Breast epithelium (tissue), 4 donors: ENCODE results near the gene PLK5. TPM values are rescaled to one million over a fixed set of nuclear protein-coding genes. Genes with fewer than 3 reads are reported as not detected.

Experiments used
- DNase-seq, 2 donors: peaks; one replicate each; pipeline ENCODE4 v3.0.0-alpha.2; 2019; ENCODE audit warnings: low spot score in 2 of 2
- H3K27ac ChIP-seq, 2 donors: fragments of 200-600 bp; sonication (generic) in 1 of 2; one replicate each; pipeline ENCODE4 v1.5.1; 2016 to 2019; ENCODE audit warnings: mild to moderate bottlenecking in 1 of 2
- H3K27me3 ChIP-seq, 2 donors: fragments of 200-600 bp; sonication (generic) in 1 of 2; one replicate each; pipeline versions ENCODE4 v1.5.1 to v1.6.0; 2017 to 2019; ENCODE audit warnings: control low read depth in 1 of 2, mild to moderate bottlenecking in 1 of 2
- H3K36me3 ChIP-seq: fragments of 200-600 bp; one replicate; pipeline ENCODE4 v1.5.1; 2019
- H3K4me1 ChIP-seq, 2 donors: fragments of 200-600 bp; sonication (generic); one replicate each; pipeline ENCODE4 v1.5.1; 2016 to 2019; ENCODE audit warnings: control low read depth in 1 of 2
- H3K4me3 ChIP-seq, 3 donors: fragments of 200-600 bp; sonication (generic); 1 replicate in 2 of 3; 2 replicates in 1 of 3; pipeline ENCODE4 v1.5.1; 2016 to 2019; ENCODE audit warnings: mild to moderate bottlenecking in 3 of 3, moderate library complexity in 2 of 3
- H3K9me3 ChIP-seq, 2 donors: fragments of 200-600 bp; sonication (generic) in 1 of 2; one replicate each; pipeline ENCODE4 v1.5.1; 2016 to 2019; ENCODE audit warnings: control low read depth in 1 of 2
- POLR2A ChIP-seq: fragments of 450-650 bp; IDR thresholded peaks from one replicate; pipeline ENCODE4 v1.6.1; 2016; ENCODE audit warnings: antibody characterized with exemption, mild to moderate bottlenecking, moderate library complexity
- POLR2AphosphoS5 ChIP-seq, 3 donors: sonication (generic); formaldehyde crosslinking; IDR thresholded peaks; one replicate each; pipeline ENCODE4 v1.6.1; 2017; ENCODE audit warnings: antibody characterized with exemption in 3 of 3
- intact Hi-C: fragments of 100-400 bp; cut with DNase I; formaldehyde crosslinking; loops from one replicate; pipeline ENCODE4 v1.15.1; 2023; ENCODE audit warnings: low total_unique reads
- total RNA-seq, 3 donors: library from RNA; depleted of rRNA; stranded (reverse); fragments of >200 nt; gene quantifications; one replicate each; pipeline ENCODE4 v1.1.0, GENCODE V29; 2016
- TF ChIP-seq, protein P1 (sequence below), 3 donors: fragments of 450-650 bp; IDR thresholded peaks; one replicate each; pipeline ENCODE4 v1.5.1; 2016 to 2017; ENCODE audit warnings: antibody characterized with exemption in 3 of 3, mild to moderate bottlenecking in 3 of 3, moderate library complexity in 3 of 3

The PLK5 gene
- total RNA-seq, 3 donors from 2014 or later, result 0.44 to 0.98 TPM; not detected in 1

DNA sequence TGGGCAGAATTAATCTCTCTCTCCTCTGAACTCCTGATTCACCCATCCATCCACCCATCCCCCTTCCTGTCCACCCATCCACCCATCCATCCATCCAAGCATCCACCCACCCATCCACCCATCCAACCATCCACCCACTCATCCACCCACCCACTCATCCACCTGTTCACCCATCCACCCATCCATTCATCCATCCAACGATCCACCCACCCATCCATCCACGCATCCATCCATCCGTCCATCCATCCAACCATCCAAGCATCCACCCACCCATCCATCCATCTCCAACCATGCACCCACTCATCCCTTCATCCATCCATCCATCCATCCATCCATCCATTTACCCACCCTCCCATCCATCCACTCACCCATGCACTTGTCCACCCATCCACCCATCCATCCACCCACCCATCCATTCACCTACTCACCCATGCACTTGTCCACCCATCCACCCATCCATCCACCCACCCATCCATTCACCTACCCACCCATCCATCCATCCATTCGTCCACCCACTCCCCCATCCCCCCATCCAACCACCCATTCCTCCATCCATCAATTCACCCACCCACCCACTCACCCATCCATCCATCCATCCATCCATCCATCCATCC lies 25.6 kb downstream of the PLK5 start:
- Histone ChIP-seq H3K27ac (no peak overlapping the region), H3K9me3 (no peaks in the 10 kb centered on the region), H3K4me1 (no peaks in the 10 kb centered on the region), H3K27me3 (no peaks in the 10 kb centered on the region), H3K4me3 (no peak overlapping the region), H3K36me3 (no peaks in the 10 kb centered on the region)
- intact Hi-C loops, result loop anchor here (5.0 to 10.0 kb wide), 2 partner anchors 68 to 125 kb away; no protein-coding TSS in a partner anchor
- TF ChIP-seq POLR2AphosphoS5 (IDR thresholded peaks at IDR 0.05) (no peak), POLR2A (no peak)
- TF ChIP-seq, protein P1, sequence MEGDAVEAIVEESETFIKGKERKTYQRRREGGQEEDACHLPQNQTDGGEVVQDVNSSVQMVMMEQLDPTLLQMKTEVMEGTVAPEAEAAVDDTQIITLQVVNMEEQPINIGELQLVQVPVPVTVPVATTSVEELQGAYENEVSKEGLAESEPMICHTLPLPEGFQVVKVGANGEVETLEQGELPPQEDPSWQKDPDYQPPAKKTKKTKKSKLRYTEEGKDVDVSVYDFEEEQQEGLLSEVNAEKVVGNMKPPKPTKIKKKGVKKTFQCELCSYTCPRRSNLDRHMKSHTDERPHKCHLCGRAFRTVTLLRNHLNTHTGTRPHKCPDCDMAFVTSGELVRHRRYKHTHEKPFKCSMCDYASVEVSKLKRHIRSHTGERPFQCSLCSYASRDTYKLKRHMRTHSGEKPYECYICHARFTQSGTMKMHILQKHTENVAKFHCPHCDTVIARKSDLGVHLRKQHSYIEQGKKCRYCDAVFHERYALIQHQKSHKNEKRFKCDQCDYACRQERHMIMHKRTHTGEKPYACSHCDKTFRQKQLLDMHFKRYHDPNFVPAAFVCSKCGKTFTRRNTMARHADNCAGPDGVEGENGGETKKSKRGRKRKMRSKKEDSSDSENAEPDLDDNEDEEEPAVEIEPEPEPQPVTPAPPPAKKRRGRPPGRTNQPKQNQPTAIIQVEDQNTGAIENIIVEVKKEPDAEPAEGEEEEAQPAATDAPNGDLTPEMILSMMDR (IDR thresholded peaks at IDR 0.05), result no peak
- no peak for DNase-seq

DNA sequence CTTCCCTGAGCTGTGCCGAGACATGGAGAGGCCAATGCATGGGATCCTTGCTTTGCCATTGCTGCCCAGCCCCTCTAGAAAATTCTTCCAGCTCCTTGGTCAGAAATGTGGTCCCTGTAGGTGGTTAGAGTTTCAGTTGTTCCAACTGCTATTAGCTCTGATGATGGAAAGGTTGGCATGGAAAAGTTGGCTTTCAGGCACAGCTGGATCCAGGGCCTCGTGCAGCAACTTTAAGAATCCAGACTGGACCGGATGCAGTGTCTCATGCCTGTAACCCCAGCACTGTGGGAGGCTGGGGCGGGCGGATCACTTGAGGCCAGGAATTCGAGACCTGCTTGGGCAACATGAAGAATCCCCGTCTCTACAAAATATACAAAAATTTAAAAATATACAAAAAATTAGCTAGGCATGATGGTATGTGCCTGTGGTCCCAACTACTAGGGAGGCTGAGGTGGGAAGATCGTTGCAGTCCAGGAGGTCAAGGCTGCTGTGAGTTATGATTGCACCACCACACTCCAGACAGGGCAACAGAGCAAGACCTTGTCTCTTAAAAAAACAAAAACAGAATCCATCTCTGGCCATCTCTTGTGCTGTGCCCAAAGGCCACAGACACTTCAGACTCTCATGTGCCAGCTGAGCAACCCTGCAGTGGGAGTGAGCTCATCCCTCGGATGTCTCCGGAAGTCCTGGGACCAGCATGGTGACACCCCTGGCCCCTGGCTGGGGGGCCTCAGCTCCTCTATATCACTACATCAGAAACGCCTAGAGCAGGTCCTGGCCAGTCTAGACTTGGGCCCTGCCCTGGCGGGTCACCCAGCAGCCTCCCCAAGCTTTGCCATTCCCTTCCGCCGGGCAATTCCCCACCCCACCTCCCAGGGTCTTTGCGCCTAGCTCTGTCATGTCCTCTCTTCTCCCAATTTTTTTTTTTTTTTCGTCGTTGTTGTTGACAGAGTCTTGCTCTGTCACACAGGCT lies 27.5 kb downstream of the PLK5 start:
- intact Hi-C loops, result no loop called here

DNA sequence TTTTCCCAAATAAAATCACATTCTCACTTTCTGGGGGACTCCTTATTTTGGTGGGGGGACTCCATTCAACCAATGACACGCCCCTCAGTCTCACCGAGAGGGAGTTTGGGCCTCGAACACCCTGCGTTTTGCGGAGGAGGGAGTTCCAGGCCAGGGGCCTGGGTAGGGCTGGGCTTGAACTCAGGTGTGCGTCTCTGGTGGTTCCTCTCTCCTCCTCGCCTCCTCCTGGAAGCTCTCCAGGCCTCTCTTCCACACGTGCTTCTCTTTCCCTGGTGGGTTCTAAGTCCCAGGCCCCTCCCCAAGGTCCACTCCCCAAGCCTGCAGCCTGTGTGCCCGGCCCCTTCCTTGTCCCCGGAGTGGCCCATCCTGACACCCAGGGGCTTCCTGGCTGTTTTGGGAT lies 29.5 kb downstream of the PLK5 start:
- no peaks in the 10 kb centered on the region for H3K4me1 ChIP-seq
- TF ChIP-seq POLR2A, result no peak
- no peaks in the 10 kb centered on the region for H3K9me3 ChIP-seq
- H3K27ac ChIP-seq, result no peak overlapping the region
- intact Hi-C loops, result no loop called here
- H3K36me3 ChIP-seq, result no peaks in the 10 kb centered on the region
- no peaks in the 10 kb centered on the region for H3K27me3 ChIP-seq
- no peak for DNase-seq
- H3K4me3 ChIP-seq, result no peak overlapping the region

More for the DNA sequence above, 27.5 kb downstream of the PLK5 start:
- Histone ChIP-seq H3K27ac (no peak overlapping the region), H3K4me1 (no peaks in the 10 kb centered on the region), H3K4me3 (no peak overlapping the region), H3K27me3 (no peaks in the 10 kb centered on the region), H3K36me3 (no peaks in the 10 kb centered on the region), H3K9me3 (no peaks in the 10 kb centered on the region)
- no peak for DNase-seq
- TF ChIP-seq, protein P1 (IDR thresholded peaks at IDR 0.05), result no peak
- TF ChIP-seq POLR2A (no peak), POLR2AphosphoS5 (IDR thresholded peaks at IDR 0.05) (no peak)

DNA sequence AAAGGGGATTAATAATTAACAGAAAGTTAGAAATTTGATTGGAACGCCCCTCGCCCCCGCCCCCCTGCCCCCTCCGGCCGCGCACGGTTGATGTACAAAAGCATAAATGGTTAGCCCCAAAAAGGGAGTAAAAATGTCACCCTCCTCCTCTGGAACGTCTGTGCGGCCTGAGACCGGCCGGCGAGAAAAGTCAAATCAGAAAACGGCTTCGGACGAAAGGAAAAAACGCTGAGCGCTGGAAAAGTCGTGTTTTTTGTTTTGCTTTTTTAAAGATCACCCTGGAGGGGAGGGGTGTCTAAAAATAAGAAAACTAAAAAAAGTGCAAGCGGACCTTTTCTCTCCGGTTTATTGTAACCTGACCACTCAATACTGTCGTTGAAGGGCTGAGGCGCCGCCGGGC lies 31.1 kb downstream of the PLK5 start:
- no peak for TF ChIP-seq POLR2A
- H3K27me3 ChIP-seq, result no peaks in the 10 kb centered on the region
- H3K27ac ChIP-seq, result no peak overlapping the region
- no peaks in the 10 kb centered on the region for H3K4me1 ChIP-seq
- intact Hi-C loops, result no loop called here
- no peaks in the 10 kb centered on the region for H3K9me3 ChIP-seq
- no peak for DNase-seq
- no peaks in the 10 kb centered on the region for H3K36me3 ChIP-seq
- no peak overlapping the region for H3K4me3 ChIP-seq

DNA sequence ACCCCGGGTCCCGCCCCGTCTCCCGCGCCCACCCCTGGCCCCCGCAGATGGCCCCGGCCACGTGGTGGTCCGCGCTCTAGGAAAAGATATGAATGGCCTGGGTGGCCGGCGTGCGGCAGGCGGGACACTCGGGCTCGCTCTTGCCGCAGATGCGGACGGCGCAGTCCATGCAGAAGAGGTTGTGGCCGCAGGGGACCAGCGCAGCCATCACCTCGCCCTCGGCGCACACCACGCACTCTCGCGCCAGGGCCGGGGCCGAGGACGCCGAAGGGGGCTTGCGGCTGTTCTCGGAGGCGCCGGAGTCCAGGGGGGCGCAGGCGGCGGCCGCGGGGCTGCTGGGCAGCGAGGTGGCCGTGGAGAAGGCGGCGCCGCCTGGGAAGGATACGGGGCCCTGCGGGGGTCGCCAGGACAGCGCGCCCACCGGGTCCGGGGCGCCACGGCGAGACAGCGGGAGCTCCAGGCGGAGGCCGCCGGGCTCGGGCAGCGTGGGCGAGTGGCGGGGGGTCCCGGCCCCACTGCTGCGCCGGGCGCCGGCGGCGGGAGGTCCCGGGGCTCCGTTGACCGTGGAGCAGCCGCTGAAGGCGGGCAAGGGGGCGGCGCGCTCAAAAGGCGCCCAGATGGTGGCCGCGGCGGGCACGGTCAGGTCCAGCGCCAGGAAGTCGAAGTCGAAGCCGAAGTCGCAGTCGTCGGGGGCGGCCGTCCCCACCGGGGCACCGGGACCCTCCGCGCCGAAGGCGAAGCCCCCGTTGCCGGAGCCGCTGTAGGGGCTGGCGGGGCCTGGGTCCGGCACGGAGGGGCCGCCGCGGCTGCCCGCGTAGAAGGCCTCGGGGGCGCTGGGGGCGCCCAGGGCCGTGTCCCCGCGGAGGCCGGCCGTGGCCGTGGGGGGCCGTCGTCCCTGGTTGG lies 31.9 kb downstream of the PLK5 start:
- intact Hi-C loops, result no loop called here
- TF ChIP-seq POLR2A, result no peak
- no peak for TF ChIP-seq POLR2AphosphoS5 (IDR thresholded peaks at IDR 0.05)
- TF ChIP-seq, protein P1 (IDR thresholded peaks at IDR 0.05), result no peak
- H3K9me3 ChIP-seq, result no peaks in the 10 kb centered on the region
- DNase-seq, result no peak
- H3K27ac ChIP-seq, result no peak overlapping the region
- H3K4me3 ChIP-seq, result no peak overlapping the region
- no peaks in the 10 kb centered on the region for H3K27me3 ChIP-seq
- no peaks in the 10 kb centered on the region for H3K4me1 ChIP-seq
- no peaks in the 10 kb centered on the region for H3K36me3 ChIP-seq
